Small intestine (tissue), 7 donors: ENCODE measurements around the gene OSTF1. TPM values are rescaled to one million over a fixed set of nuclear protein-coding genes. Genes with fewer than 3 reads are reported as not detected.

Source experiments
- DNase-seq, 2 donors: peaks; one replicate each; pipeline versions ENCODE4 v3.0.0 to v3.0.0-alpha.2; 2013
- FAIRE-seq: peaks from 2 replicates; lab custom pipeline; 2012; peaks lifted over from hg19 to GRCh38; lab: Jason Lieb, UNC
- H3K27ac ChIP-seq, 3 donors: one replicate each; pipeline ENCODE4 v1.5.1; 2013; ENCODE audit warnings: low read length in 2 of 3, mild to moderate bottlenecking in 2 of 3, control low read depth in 1 of 3, inconsistent platforms in 1 of 3, low read depth in 1 of 3, moderate library complexity in 1 of 3
- H3K27me3 ChIP-seq, 3 donors: one replicate each; pipeline ENCODE4 v1.6.1; 2013; ENCODE audit warnings: low read length in 3 of 3, inconsistent platforms in 1 of 3; ENCODE audit not compliant: control insufficient read depth in 3 of 3, insufficient read depth in 3 of 3
- H3K36me3 ChIP-seq, 3 donors: one replicate each; pipeline ENCODE4 v1.6.1; 2013; ENCODE audit warnings: low read length in 3 of 3, inconsistent platforms in 1 of 3, low read depth in 1 of 3, mild to moderate bottlenecking in 1 of 3, moderate library complexity in 1 of 3; ENCODE audit not compliant: control insufficient read depth in 3 of 3, insufficient read depth in 2 of 3
- H3K4me1 ChIP-seq, 3 donors: one replicate each; pipeline ENCODE4 v1.6.1; 2013; ENCODE audit warnings: low read length in 2 of 3, inconsistent platforms in 1 of 3, low read depth in 1 of 3, mild to moderate bottlenecking in 1 of 3, moderate library complexity in 1 of 3; ENCODE audit not compliant: control insufficient read depth in 3 of 3, insufficient read depth in 2 of 3
- H3K4me3 ChIP-seq, 3 donors: one replicate each; pipeline ENCODE4 v1.5.1; 2013; ENCODE audit warnings: low read length in 3 of 3, control low read depth in 1 of 3, inconsistent platforms in 1 of 3, low read depth in 1 of 3, mild to moderate bottlenecking in 1 of 3, moderate library complexity in 1 of 3
- H3K9me3 ChIP-seq, 2 donors: one replicate each; pipeline ENCODE4 v1.6.1; 2013; ENCODE audit warnings: low read depth in 1 of 2, low read length in 1 of 2; ENCODE audit not compliant: control insufficient read depth in 2 of 2, insufficient read depth in 1 of 2
- WGBS, 3 donors: extraction: QIAGEN DNeasy Blood & Tissue Kit; methylation state at CpG; one replicate each; pipeline ENCODE4 v1.1.7; 2013; 5-methylcytosine and 5-hydroxymethylcytosine counted together
- polyA plus RNA-seq, 4 donors: library from polyadenylated mRNA; stranded (reverse) in 3 of 4; unstranded in 1 of 4; fragments of 200-250 nt in 3 of 4; fragments of 120-200 nt in 1 of 4; gene quantifications; one replicate each; pipeline versions ENCODE4 v1.2.1 to v1.2.3, GENCODE V29; 2013
- donor health status: healthy with polysubstance abuse.
- donor health status: control.
- donor health status: control.
- donor health status: Bipolar disorder and iron deficiency.
- donor health status: healthy.

OSTF1 gene
- polyA plus RNA-seq, 4 donors = 37.0 to 48.9 (median 43.5) TPM

DNA sequence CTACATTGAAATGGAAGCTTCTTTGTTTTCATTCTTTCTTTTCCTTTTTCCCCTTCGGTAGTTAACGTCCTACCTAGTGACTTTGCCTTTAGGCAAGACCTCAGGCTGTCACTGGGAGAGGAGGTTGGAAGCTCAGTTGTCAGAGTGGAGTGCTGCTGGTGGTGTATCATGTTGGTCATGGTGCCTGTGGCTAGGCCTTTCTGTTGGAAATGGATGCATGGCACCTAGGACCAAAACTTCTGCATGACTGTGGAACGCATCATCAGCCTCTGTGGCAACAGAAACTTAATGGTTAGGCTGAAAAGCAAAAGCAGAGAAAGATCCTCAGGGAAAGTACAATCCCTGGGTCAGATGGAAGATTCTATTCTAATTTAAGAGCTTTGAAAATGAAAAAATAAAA lies 57.9 kb downstream of the OSTF1 start:
- no peaks in the 10 kb centered on the region for H3K4me1 ChIP-seq
- no peak overlapping the region for H3K4me3 ChIP-seq

DNA sequence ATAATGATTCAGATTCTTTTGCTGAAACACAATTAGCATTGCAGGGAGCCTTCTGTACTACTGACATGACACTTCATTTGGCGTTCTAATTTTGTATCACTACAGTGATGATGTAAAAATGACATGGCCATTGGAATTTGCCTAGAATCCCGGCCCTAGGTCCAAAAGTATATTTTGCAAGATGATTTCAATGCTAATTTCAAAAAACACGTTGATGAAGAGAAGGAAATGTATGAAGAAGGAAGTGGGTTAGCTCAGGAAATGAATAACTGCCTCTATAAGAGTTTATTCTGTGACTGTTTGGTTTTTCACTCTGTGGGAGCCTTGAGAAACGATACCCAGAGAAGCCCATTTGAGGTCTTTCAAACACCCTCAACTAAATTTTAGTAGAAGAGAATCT lies 59.3 kb downstream of the OSTF1 start:
- peaks cover 0 to 5% of the 10 kb centered on the region in 2 donors for H3K9me3 ChIP-seq
- no peak overlapping the region for H3K27ac ChIP-seq
- H3K4me3 ChIP-seq = no peak overlapping the region
- DNase-seq (peak in 1 of 2 donors; percentile 58), FAIRE-seq (no peak)
- WGBS, 3 donors = 54 to 84% (median 56%) methylated on average over 4 of the region's 4 CpGs
- no peaks in the 10 kb centered on the region for H3K27me3 ChIP-seq
- H3K4me1 ChIP-seq = no peaks in the 10 kb centered on the region
- peaks cover 2 to 14% (median 6%) of the 10 kb centered on the region in 3 donors for H3K36me3 ChIP-seq

More for the DNA sequence above, 57.9 kb downstream of the OSTF1 start:
- H3K9me3 ChIP-seq = peaks cover 0 to 5% of the 10 kb centered on the region in 2 donors
- H3K27ac ChIP-seq = no peak overlapping the region
- no peak for DNase-seq
- FAIRE-seq = no peak
- 94 to 100% (median 95%) methylated on average over 3 of the region's 3 CpGs for WGBS, 3 donors
- H3K36me3 ChIP-seq = peaks cover 2 to 15% (median 9%) of the 10 kb centered on the region in 3 donors
- H3K27me3 ChIP-seq = no peaks in the 10 kb centered on the region

DNA sequence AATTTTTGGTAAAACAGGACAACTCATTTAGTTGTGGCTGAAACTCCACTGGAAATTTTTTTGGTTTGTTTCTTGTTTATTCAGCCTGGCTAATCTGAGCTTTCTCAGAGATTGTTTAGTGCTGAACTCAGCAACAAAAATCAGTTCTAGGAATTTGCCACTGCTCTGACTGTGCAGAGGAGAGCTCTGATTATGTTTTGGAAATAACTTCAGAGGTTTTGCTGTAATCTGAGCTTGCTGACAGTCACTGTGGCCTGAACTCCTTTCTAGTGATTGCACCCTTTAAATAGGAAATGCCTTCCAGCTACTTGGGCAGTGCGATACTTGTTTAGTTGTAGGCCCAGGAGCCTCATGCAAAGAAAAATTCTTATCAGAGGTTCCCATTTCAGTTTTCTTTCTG lies 60.2 kb downstream of the OSTF1 start:
- Histone ChIP-seq H3K4me1 (no peaks in the 10 kb centered on the region), H3K4me3 (no peak overlapping the region), H3K27me3 (no peaks in the 10 kb centered on the region), H3K27ac (peak overlapping the region in 1 of 3 donors; percentile 27), H3K9me3 (peaks cover 0 to 5% of the 10 kb centered on the region in 2 donors), H3K36me3 (peaks cover 2 to 14% (median 6%) of the 10 kb centered on the region in 3 donors)
- FAIRE-seq (no peak), DNase-seq (no peak)
- 65 to 88% (median 77%) methylated on average over 1 of the region's 1 CpG for WGBS, 3 donors

DNA sequence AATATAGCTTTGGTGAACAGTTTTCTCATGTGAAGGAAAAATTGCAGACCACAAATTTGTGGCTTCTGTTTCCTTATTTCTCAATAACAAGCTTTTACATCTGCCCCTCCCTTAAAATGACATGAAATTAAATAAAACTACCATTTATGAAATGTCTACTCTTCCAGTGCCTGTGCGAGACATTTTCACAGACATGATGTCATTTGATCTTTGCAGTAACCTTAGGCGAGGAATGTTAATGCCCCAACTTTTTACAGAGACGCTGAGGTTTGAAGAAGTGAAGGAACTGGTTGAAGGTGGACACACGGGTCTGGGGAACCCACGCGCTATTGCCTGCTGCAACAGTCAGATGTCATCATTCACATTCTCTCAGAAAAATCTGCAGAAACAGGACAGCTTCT lies 61.5 kb downstream of the OSTF1 start:
- DNase-seq (no peak), FAIRE-seq (no peak)
- no peaks in the 10 kb centered on the region for H3K27me3 ChIP-seq
- no peaks in the 10 kb centered on the region for H3K4me1 ChIP-seq
- H3K9me3 ChIP-seq = no peaks in the 10 kb centered on the region
- H3K36me3 ChIP-seq = peaks cover 2 to 12% (median 4%) of the 10 kb centered on the region in 3 donors
- H3K4me3 ChIP-seq = no peak overlapping the region
- 69 to 84% (median 70%) methylated on average over 6 of the region's 6 CpGs for whole genome bisulfite sequencing, 3 donors
- H3K27ac ChIP-seq = peak overlapping the region in 1 of 3 donors; percentile 72

DNA sequence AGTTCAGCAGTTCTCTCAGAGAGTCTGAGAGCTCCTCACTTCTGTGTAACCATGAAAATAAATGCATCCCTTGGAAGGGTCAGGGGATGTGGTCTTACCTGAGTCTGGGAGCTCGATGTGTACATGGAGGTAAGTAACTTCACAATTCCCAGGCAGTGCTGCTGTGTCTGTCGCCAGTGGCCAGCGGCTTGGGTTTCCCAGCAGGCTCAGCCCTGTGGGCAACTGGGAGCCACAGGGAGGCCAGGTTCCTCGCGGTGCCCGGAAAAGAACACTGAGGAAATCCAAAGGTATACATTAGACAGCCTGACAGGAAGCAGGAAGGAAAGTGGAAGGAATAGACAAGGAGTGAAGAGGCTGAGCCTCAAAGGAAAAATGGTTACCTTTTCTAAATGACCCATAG lies 62.2 kb downstream of the OSTF1 start:
- Histone ChIP-seq H3K36me3 (peaks cover 2 to 12% (median 4%) of the 10 kb centered on the region in 3 donors), H3K27me3 (no peaks in the 10 kb centered on the region), H3K4me3 (no peak overlapping the region), H3K9me3 (no peaks in the 10 kb centered on the region), H3K27ac (peak overlapping the region in 2 of 3 donors; percentile 2 to 8), H3K4me1 (no peaks in the 10 kb centered on the region)
- DNase-seq (no peak), FAIRE-seq (no peak)
- WGBS, 3 donors = 84 to 89% (median 89%) methylated on average over 6 of the region's 6 CpGs

DNA sequence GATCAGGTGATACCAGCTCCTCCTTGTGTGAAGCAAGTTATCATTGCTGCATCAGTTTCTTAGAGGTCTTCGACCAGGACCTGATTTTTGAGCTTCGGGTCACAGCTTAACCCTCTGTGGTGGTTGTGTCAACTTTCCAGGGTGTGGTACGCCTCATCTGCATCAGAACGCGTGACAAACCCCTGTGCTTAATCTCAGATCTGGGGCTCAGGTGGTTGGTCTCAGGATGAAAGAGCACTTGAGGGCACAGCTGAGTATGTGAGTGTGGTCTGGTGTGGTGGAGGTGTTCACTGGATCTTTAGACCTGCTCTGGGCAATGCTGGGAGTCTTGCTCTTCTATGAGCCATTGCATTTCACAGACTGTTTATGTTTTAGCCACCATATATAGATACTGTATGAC lies 64.1 kb downstream of the OSTF1 start:
- Histone ChIP-seq H3K4me3 (no peak overlapping the region), H3K4me1 (no peaks in the 10 kb centered on the region), H3K36me3 (peaks cover 2 to 12% (median 3%) of the 10 kb centered on the region in 3 donors), H3K9me3 (no peaks in the 10 kb centered on the region), H3K27me3 (no peaks in the 10 kb centered on the region), H3K27ac (peak overlapping the region in 2 of 3 donors; percentile 15 to 24)
- FAIRE-seq (no peak), DNase-seq (no peak)
- WGBS, 3 donors = 70 to 94% (median 84%) methylated on average over 5 of the region's 5 CpGs

DNA sequence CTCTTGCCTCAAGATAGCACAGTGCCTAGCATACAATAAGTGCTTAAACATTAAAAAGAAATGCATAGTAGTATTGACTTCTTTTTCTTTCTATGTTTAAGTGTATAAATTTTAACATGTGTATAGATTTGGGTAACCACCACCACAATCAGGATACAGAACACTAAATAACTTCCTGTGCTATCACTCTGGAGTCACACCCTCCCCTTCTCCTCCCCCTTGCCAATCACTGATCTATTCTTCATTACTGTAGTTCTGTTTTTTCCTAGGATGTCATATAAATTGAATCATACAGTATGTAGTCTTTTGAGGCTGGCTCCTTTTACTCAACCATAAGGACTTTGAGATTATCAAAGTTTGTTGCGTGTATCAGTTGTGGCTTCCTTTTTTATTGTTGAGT lies 68.5 kb downstream of the OSTF1 start:
- no peak for FAIRE-seq
- WGBS, 3 donors = 93 to 100% (median 94%) methylated on average over 1 of the region's 1 CpG
- H3K36me3 ChIP-seq = peaks cover 0 to 7% (median 3%) of the 10 kb centered on the region in 3 donors
- no peak overlapping the region for H3K4me3 ChIP-seq
- no peaks in the 10 kb centered on the region for H3K4me1 ChIP-seq
- H3K9me3 ChIP-seq = no peaks in the 10 kb centered on the region
- no peak for DNase-seq
- H3K27ac ChIP-seq = no peak overlapping the region
- no peaks in the 10 kb centered on the region for H3K27me3 ChIP-seq

DNA sequence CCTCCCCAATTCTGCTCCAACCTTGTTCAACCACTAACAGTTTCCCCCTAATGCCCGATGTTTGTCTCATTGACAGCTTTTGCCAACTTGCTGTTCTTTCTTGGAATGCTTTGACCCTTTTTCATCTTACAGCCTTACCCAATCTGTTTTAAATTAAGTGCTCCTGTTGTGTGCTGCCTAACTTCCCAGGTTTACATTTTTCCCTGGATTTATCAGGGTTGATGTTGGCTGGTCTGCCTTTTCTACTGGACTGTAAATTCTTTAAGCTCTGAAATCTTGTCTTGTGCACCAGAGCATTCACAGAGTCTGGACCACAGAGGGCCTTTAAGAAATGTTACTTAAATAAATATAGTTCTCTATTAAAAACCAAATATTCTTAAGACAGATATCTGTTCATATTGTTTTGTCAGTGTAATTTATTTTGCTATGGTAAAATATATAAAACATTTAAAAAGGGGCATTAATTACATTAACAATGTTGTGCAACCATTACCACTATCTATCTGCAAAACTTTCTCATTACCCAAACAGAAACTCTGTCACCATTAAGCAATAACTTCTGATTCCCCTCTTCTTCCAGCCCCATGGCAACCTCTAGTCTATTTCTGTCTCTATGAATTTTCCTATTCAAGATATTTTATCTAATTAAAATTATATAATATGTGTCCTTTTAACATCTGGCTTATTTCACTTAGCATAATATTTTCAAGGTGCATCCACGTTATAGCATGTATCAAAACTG lies 73.0 kb downstream of the OSTF1 start:
- H3K27ac ChIP-seq = no peak overlapping the region
- no peak for DNase-seq
- peaks cover 0 to 6% of the 10 kb centered on the region in 2 donors for H3K9me3 ChIP-seq
- H3K27me3 ChIP-seq = no peaks in the 10 kb centered on the region
- H3K36me3 ChIP-seq = no peaks in the 10 kb centered on the region
- H3K4me3 ChIP-seq = no peak overlapping the region
- no peak for FAIRE-seq
- WGBS, 3 donors = 89 to 93% (median 93%) methylated on average over 2 of the region's 2 CpGs
- no peaks in the 10 kb centered on the region for H3K4me1 ChIP-seq
